Prostate gland (tissue), 2 donors: ENCODE data around the gene C1orf115.

Experiments used
- POLR2A ChIP-seq: fragments of 450-650 bp; IDR thresholded peaks from one replicate; pipeline ENCODE4 v1.6.1; 2016; ENCODE audit warnings: antibody characterized with exemption, mild to moderate bottlenecking
- POLR2AphosphoS5 ChIP-seq: sonication (generic); formaldehyde crosslinking; IDR thresholded peaks from one replicate; pipeline ENCODE4 v1.6.1; 2017; ENCODE audit warnings: antibody characterized with exemption
- TF ChIP-seq, protein P1 (sequence below), 4 experiments: fragments of 200-600 bp in 2 of 4; fragments of 450-650 bp in 2 of 4; sonication (generic) in 2 of 4; IDR thresholded peaks; 1 replicate in 3 of 4; 2 replicates in 1 of 4; pipeline ENCODE4 v1.5.1; 2016 to 2019; ENCODE audit warnings: antibody characterized with exemption in 4 of 4, mild to moderate bottlenecking in 2 of 4, moderate library complexity in 2 of 4

DNA sequence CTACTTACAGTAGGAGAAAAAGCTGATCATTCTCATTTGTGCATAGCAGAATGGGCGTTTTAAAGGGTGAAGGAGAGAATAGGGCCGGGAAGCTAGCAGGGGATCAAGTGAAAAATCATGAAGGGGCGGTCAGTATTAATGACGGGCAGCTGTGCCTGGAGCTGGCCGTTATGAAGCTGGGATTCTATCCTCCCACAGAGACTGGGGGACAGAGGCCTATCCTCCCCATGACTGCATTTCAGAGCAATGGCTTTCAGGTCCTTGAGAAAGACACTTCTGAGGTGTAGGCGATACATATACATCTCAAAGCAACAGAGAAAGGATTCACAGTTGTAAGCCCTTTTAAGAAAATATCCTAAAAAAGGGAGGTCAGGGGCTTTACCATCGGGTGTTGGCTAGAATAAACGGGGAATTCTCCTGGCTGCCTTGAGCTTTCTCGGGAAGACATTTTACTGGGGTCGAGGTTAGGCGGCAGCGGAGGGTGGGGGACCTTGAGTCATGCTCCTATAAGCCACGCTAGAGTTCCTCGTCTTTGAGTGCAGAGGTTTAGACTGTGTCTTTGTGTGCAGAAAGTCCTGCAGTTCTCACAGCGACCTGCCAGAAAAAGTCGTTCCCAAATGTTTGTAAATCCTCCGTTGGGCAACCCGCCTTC lies 57.4 kb downstream of the C1orf115 start:
- TF ChIP-seq, protein P1, sequence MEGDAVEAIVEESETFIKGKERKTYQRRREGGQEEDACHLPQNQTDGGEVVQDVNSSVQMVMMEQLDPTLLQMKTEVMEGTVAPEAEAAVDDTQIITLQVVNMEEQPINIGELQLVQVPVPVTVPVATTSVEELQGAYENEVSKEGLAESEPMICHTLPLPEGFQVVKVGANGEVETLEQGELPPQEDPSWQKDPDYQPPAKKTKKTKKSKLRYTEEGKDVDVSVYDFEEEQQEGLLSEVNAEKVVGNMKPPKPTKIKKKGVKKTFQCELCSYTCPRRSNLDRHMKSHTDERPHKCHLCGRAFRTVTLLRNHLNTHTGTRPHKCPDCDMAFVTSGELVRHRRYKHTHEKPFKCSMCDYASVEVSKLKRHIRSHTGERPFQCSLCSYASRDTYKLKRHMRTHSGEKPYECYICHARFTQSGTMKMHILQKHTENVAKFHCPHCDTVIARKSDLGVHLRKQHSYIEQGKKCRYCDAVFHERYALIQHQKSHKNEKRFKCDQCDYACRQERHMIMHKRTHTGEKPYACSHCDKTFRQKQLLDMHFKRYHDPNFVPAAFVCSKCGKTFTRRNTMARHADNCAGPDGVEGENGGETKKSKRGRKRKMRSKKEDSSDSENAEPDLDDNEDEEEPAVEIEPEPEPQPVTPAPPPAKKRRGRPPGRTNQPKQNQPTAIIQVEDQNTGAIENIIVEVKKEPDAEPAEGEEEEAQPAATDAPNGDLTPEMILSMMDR (IDR thresholded peaks at IDR 0.05) = no peak
- no peak for TF ChIP-seq POLR2A
- no peak for TF ChIP-seq POLR2AphosphoS5
